C4-2B (cell line): ENCODE results near the gene SEPTIN12.

ENCODE experiments used
- H3K27ac ChIP-seq: fragments of 450-650 bp; 2 replicates; pipeline ENCODE4 v1.5.1; 2017
- CTCF ChIP-seq: fragments of 450-650 bp; conservative IDR thresholded peaks from 2 replicates; pipeline ENCODE4 v1.5.1; 2017; ENCODE audit warnings: mild to moderate bottlenecking
- ZFX ChIP-seq: fragments of 450-650 bp; IDR thresholded peaks from 2 replicates; pipeline ENCODE4 v1.6.1; 2017

Gene SEPTIN12

GRCh38 chr16:4762205-4762604 lies 25.9 kb downstream of the SEPTIN12 start:
- no peak overlapping the region for H3K27ac ChIP-seq
- no peak for TF ChIP-seq CTCF
- TF ChIP-seq ZFX = no peak

- TF ChIP-seq ZFX (no peak), CTCF (no peak)
These were observed 27.8 kb downstream of the SEPTIN12 start for GRCh38 chr16:4760221-4760910.

GRCh38 chr16:4755687-4756086 lies 32.5 kb downstream of the SEPTIN12 start:
- TF ChIP-seq ZFX (no peak), CTCF (no peak)
- no peak overlapping the region for H3K27ac ChIP-seq

More at GRCh38 chr16:4760221-4760910, 27.8 kb downstream of the SEPTIN12 start:
- no peak overlapping the region for H3K27ac ChIP-seq

GRCh38 chr16:4754865-4755264 lies 33.3 kb downstream of the SEPTIN12 start:
- no peak for TF ChIP-seq ZFX
- TF ChIP-seq CTCF = no peak
- H3K27ac ChIP-seq = no peak overlapping the region

DNA sequence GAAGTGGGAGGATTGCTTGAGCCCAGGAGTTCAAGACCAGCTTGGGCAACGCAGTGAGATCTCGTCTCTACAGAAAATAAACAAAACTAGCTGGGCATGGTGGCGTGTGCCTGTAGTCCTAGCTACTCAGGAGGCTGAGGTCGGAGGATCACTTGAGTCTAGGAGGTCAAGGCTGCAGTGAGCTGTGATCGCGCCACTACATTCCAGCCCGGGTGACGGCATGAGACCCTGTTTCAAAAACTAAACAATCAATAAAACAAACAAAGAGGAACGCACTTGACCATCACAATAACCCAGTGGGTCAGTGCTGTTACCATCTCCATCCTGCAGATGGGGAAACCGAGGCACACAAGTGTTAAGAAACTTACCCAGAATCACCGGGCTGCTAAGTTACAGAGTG lies 34.9 kb downstream of the SEPTIN12 start:
- TF ChIP-seq ZFX (no peak), CTCF (no peak)
- no peak overlapping the region for H3K27ac ChIP-seq

DNA sequence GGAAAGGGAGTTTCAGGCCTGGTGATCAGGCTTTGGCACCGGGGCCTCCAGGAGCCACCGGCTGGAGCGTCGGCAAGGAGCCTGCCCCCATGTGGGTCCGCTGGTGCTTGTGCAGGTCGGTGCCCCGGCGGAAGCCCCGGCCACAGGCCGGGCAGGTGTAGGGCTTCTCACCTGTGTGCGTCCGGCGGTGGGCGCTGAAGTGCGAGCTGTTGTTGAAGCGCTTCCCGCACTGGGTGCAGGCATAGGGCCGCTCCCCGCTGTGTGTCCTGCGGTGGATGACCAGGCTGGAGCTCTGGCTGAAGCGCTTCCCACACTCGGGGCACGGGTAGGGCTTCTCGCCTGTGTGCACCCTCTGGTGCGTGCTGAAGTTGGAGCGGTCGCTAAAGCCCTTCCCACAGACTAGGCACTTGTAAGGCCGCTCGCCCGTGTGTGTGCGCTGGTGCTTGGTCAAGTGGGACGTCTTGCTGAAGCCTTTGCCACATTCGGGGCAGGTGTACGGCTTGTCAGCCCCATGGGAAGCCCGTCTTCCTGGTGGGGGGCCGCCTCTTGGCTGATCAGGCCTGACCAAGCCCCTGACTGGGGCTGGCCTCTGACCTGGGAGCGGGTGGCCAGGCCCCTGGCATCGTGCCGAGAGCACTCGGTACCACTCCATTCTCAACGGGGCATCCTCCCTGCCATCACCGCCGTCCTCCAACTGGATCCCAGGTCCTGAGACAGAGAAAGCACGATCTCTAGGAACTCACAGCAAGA lies 35.6 kb downstream of the SEPTIN12 start:
- H3K27ac ChIP-seq = no peak overlapping the region
- TF ChIP-seq ZFX (no peak), CTCF (no peak)

DNA sequence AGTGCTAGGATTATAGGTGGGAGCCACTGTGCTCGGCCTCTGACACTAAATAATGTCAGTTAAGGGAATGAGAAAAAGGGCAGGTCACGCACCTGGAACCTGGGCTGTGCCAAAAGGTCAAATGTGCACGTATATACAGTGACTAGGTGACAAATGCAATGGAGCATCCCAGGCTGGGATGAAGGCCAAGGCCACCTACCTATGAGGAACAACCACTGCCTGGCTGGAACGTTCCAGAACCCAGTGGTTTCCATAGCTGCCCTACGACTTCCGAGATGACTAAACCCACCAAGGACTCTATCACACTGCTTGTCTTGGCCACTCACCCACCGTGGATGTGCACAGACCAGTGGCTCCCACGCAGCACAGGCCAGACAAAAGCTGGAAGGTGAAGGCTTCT lies 37.2 kb downstream of the SEPTIN12 start:
- H3K27ac ChIP-seq = no peak overlapping the region
- no peak for TF ChIP-seq CTCF
- TF ChIP-seq ZFX = no peak
